IPS-18c (cell line): ENCODE data around the gene TNNT3.
"Not testable (repeated sequence)": the region's sequence is repeated elsewhere in the genome, so short reads cannot be mapped to it uniquely, and the experiment has no call there.

ENCODE experiments used
- H3K4me3 ChIP-seq: 2 replicates; pipeline ENCODE4 v1.7.0; 2013; ENCODE audit warnings: low read depth, mild to moderate bottlenecking, low read length, moderate library complexity; ENCODE audit not compliant: insufficient read depth
- H3K9me3 ChIP-seq: one replicate; pipeline ENCODE4 v1.6.1; 2013; ENCODE audit warnings: mild to moderate bottlenecking, low read length, moderate library complexity; ENCODE audit not compliant: control insufficient read depth, insufficient read depth

The TNNT3 gene

GRCh38 chr11:1937616-1938342 lies 18.3 kb downstream of the TNNT3 start:
- no peak overlapping the region for H3K4me3 ChIP-seq
- H3K9me3 ChIP-seq, result no peaks in the 10 kb centered on the region

GRCh38 chr11:1938343-1939005 lies 19.0 kb downstream of the TNNT3 start:
- no peaks in the 10 kb centered on the region for H3K9me3 ChIP-seq
- H3K4me3 ChIP-seq, result no peak overlapping the region

- Histone ChIP-seq H3K9me3 (no peaks in the 10 kb centered on the region), H3K4me3 (no peak overlapping the region)
Measured at GRCh38 chr11:1939006-1939625, 19.6 kb downstream of the TNNT3 start.

DNA sequence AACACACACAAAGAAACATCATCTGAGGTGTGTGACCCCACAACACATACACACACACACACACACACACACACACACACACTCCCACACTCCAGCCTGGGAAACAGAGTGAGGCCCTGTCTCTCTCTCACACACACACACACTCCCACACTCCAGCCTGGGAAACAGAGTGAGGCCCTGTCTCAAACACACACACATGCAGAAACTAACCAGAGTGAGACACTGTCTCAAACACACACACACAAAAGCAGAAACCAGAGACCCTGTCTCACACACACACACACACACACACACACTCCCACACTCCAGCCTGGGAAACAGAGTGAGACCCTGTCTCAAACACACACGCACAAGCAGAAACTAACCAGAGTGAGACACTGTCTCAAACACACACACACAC lies 20.3 kb downstream of the TNNT3 start:
- H3K9me3 ChIP-seq, H3K4me3 ChIP-seq: not testable (repeated sequence)

DNA sequence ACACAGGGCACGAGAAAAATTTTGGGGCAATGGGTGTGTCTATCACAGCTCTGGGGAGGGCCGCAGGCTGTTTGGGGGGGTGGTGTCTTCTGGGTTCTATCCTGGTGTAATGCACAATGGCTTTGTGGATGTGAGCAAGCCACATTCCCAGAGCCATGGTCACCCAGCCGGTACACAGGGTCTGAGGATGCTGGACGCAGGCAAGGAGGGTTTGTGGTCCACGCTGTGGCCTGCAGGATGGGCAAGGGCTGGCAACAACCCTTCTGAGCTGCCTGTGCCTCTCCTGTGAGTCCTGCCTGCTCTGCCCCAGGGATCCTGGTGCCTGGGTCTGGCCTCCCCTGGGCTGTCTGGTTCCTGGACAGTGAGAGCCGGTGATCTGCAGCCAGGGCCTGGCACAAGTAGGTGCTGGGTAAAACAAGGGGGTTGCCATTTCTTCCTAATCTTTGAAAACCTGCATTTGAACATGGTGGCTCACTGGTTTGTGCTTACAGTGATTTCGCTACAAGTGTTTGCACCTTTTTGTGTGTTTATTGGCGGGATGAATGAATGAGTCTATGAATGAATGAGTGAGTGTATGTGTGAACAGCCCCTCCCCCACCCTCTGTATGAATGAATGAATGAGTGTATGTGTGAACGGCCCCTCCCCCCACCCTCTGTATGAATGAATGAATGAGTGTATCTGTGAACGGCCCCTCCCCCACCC lies 23.2 kb downstream of the TNNT3 start:
- Histone ChIP-seq H3K9me3 (no peaks in the 10 kb centered on the region), H3K4me3 (no peak overlapping the region)

DNA sequence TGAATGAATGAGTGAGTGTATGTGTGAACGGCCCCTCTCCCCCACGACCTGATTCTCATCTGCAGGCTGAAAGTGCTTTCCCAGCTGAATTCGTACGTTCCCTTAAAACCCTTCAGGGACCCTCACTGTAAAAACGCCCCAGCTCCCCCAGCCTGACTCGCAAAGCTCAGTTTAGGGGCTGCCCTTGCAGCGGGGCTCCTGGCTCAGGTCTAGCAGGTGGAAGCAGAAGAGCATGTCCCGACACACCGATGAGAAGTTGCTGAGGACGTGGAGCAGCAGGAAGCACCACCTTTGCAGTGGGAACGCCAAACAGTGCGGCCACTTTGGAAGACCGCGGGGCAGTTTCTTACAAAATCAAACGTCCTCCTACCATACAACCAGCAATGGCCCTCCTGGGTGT lies 24.1 kb downstream of the TNNT3 start:
- Histone ChIP-seq H3K9me3 (no peaks in the 10 kb centered on the region), H3K4me3 (no peak overlapping the region)

DNA sequence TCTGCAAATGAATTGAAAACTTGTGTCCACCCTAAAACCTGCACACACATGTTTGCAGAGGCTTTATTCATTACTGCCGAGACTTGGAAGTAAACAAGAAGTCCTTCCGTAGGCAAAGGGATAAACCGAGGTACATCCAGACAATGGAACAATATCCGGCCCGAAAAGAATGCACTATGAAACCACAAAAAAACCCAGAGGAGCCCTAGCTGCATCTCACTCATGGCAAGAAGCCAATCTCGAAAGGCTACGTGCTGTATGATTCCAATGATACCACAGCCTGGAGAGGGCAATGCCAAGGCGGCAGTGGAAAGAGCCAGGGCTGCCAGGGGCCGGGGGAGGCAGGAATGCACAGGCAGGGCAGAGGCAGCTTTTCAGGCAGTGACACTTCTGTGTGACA lies 24.5 kb downstream of the TNNT3 start:
- no peak overlapping the region for H3K4me3 ChIP-seq

DNA sequence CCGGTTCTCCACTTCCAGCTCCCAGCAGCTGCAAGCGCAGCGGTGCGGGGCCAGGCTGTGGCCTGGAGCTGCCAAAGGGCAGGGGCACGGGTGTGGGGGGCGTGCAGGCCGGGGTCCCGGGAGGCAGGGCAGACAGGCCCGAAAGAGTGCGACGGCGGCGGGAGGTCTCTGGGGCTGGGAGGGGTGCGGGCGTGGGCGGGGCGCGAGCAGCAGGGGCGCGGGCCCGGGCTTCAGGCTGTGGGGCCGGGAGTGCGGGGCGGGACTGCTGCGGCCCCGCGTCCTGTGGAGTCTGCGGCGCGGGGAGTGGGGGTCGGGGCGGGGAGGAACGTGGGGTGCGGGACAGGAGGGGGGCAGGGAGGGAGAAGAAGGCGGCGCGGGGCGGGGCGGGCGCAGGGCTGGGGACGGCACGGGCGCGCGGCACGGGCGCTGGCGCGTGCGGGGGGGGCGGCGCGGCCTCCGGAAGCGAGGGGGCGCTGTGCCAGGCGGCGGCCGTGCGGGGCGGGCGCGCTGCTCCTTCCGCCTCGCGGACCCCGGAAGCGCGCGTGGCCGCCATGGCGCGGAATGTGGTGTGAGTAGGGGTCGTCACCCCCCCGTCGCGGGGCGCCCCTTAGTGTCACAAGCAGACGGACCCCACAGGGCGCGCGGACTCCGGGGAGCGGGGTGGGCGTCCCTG lies 27.4 kb downstream of the TNNT3 start, which contains the start of gene MRPL23:
Gene MRPL23, plus strand, starts transcription at position 521 of the 673 bp plus-strand sequence. Its CDS starts 31 bp downstream, at position 552.
- H3K9me3 ChIP-seq, result no peaks in the 10 kb centered on the region

More for the DNA sequence above, 24.5 kb downstream of the TNNT3 start:
- no peaks in the 10 kb centered on the region for H3K9me3 ChIP-seq

GRCh38 chr11:1947592-1948237 lies 28.2 kb downstream of the TNNT3 start:
- Histone ChIP-seq H3K9me3 (no peaks in the 10 kb centered on the region), H3K4me3 (no peak overlapping the region)

More for the DNA sequence above, 27.4 kb downstream of the TNNT3 start, which contains the start of gene MRPL23:
- H3K4me3 ChIP-seq, result no peak within 1 kb of the TSS

DNA sequence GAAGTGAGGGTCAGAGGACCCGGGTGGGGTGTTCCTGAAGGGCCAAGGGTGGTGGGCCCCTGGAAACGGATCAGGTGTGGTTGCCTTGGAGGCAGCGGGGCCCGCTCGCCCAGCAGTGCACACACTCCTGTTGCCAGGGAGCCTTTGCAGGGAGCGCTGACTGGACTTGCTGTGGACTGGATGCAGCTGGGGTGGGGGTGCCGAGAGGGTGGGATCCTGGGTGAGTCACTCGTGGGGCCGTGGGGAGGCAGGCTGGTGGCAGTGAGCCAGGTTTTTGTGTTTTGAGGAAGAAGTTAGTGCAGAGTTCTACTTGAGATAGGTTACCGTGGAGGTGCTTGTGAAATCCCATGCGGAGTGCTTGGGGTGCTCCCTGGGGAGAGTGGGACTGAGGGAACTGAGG lies 28.9 kb downstream of the TNNT3 start:
- no peak overlapping the region for H3K4me3 ChIP-seq
- H3K9me3 ChIP-seq, result no peaks in the 10 kb centered on the region

DNA sequence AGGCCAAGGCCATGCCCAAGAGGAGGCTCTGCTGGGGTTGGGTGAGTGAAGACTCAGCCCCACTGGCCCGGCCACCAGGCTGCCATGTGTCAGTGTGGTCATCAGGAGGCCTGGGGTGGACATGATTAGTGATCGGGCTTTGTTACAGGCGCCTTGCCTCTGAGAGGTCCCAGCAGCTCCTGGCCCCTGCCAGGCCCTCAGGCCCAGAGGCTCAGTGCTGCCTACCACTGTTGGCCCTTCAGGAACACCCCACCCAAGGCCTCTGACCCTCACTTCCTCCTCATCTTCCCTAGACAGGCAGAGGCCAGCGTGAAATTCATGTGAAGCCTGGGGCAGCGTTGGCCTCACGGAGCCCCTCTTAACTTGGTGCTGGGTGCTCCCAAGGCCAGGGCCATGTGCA lies 29.8 kb downstream of the TNNT3 start:
- Histone ChIP-seq H3K9me3 (no peaks in the 10 kb centered on the region), H3K4me3 (no peak overlapping the region)

DNA sequence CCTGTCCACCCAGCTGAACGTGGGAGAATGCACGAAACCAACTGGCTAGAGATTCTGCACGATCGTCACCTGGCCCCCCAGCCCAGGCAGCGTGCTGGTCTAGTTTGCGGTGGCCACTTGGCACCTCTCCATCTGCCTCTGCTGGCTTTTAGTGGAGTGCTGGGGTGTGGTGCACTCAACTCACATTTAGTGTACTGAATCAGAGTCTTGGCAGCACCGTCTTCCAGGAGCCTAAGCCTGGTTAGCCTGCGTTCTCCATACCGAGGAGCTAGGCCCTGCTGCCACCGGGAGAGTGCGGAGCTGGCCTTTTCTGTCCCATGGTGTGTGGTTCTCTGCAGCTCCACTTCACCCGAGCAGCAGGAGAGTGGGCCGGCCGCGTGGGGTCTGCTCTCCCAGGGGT lies 30.4 kb downstream of the TNNT3 start:
- no peak overlapping the region for H3K4me3 ChIP-seq

GRCh38 chr11:1952806-1953482 lies 33.4 kb downstream of the TNNT3 start:
- H3K4me3 ChIP-seq, result no peak overlapping the region

More for the DNA sequence above, 30.4 kb downstream of the TNNT3 start:
- H3K9me3 ChIP-seq, result no peaks in the 10 kb centered on the region

DNA sequence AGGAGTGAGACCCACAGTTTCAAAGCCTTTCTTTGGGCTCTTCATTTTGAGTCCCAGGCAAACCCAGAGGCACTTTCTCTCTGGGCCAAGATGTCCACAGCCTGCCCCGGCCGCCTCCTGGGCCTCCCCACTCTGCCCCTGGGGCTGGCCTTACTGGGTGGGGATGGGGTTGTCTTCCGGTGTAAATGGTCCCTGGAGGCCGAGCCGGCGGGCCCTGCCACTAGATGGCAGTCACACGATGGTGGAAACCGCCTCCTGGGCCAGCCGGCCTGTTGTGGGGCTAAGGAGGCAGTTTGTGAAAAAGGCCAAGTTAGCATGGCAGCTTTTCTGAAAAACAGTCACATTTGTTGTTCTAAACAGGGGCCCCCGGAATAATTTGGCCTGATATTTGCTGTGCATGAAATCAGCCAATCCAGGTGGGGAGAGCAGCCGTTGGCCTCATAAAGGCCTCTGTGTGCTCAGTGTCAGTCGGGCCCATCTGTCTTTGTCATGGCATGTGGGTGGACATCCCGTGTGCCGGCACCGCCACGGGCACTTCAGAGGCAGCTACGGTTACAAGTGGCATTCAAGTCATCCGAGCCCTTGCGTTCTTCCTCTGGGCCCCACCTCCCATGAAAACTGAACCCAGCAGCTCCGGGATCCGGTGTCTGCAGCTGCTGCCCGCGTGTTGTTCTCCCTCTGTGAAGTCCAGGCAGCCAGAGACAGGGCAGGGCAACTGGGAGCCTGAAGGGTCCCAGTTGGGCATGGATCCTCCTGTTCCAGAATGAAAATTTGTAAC lies 34.2 kb downstream of the TNNT3 start:
- H3K4me3 ChIP-seq, result no peak overlapping the region
- H3K9me3 ChIP-seq, result no peaks in the 10 kb centered on the region

More at GRCh38 chr11:1952806-1953482, 33.4 kb downstream of the TNNT3 start:
- H3K9me3 ChIP-seq, result no peaks in the 10 kb centered on the region

GRCh38 chr11:1958367-1958766 lies 38.9 kb downstream of the TNNT3 start:
- no peaks in the 10 kb centered on the region for H3K9me3 ChIP-seq

More at GRCh38 chr11:1958367-1958766, 38.9 kb downstream of the TNNT3 start:
- no peak overlapping the region for H3K4me3 ChIP-seq
